B cell (primary cell): Measurements from ENCODE around the gene MUC21. TPM values are rescaled to one million over a fixed set of nuclear protein-coding genes. Genes with fewer than 3 reads are reported as not detected.

Experiments used
- ATAC-seq: fragments of 200-7000 bp; cut with Tn5 transposase; one replicate; pipeline ENCODE4 v1.10.0; 2021; ENCODE audit warnings: low read depth, mild to moderate bottlenecking, moderate number of reproducible peaks, moderate library complexity
- CTCF ChIA-PET: fragments of 350-600 bp; sonication (Branson Sonifier 250); formaldehyde crosslinking; loops from one replicate; lab custom pipeline; 2021; ENCODE audit warnings: antibody characterized with exemption, inconsistent platforms; lab: Charles Lee
- POLR2A ChIA-PET: fragments of 350-600 bp; sonication (Branson Sonifier 250); formaldehyde crosslinking; loops from one replicate; lab custom pipeline; 2021; ENCODE audit warnings: antibody characterized with exemption; lab: Charles Lee
- DNase-seq: peaks from one replicate; pipeline ENCODE4 v3.0.0; 2013
- H2AFZ ChIP-seq: 2 replicates; pipeline ENCODE4 v1.6.1; 2012; ENCODE audit warnings: mild to moderate bottlenecking, low read depth, low read length; ENCODE audit not compliant: insufficient read depth, poor library complexity, severe bottlenecking
- H3K27ac ChIP-seq, 2 donors: 1 replicate in 1 of 2; 2 replicates in 1 of 2; pipeline ENCODE4 v1.5.1; 2012 to 2013; ENCODE audit warnings: low read length in 2 of 2, mild to moderate bottlenecking in 2 of 2, moderate library complexity in 1 of 2
- H3K27me3 ChIP-seq, 4 experiments: fragments of 200-600 bp in 1 of 4; sonication (generic) in 1 of 4; replicated peaks in 1 of 4; 1 replicate in 2 of 4; 2 replicates in 2 of 4; pipeline versions ENCODE4 v1.6.1 to v1.7.0; 2013 to 2016; ENCODE audit warnings: low read length in 3 of 4, mild to moderate bottlenecking in 2 of 4, mixed read lengths in 1 of 4, moderate library complexity in 1 of 4; ENCODE audit not compliant: insufficient read depth in 4 of 4, control insufficient read depth in 3 of 4; ENCODE audit errors: control extremely low read depth in 1 of 4
- H3K36me3 ChIP-seq, 2 experiments: replicated peaks in 1 of 2; 1 replicate in 1 of 2; 2 replicates in 1 of 2; pipeline versions ENCODE4 v1.6.1 to v1.7.1; 2013; ENCODE audit warnings: low read length in 1 of 2; ENCODE audit not compliant: insufficient read depth in 2 of 2, control insufficient read depth in 1 of 2; ENCODE audit errors: control extremely low read depth in 1 of 2, extremely low read depth in 1 of 2
- H3K4me1 ChIP-seq, 2 donors: fragments of 200-600 bp in 1 of 2; sonication (generic) in 1 of 2; 1 replicate in 1 of 2; 2 replicates in 1 of 2; pipeline versions ENCODE4 v1.5.1 to v1.6.1; 2013 to 2017; ENCODE audit warnings: low read length in 2 of 2; ENCODE audit not compliant: control insufficient read depth in 2 of 2, insufficient read depth in 2 of 2
- H3K4me2 ChIP-seq: replicated peaks from 2 replicates; pipeline ENCODE3; 2012; ENCODE audit warnings: mild to moderate bottlenecking, low read depth, low read length; ENCODE audit not compliant: poor library complexity, severe bottlenecking
- H3K4me3 ChIP-seq, 5 experiments: fragments of 200-600 bp in 1 of 5; sonication (generic) in 1 of 5; 1 replicate in 3 of 5; 2 replicates in 2 of 5; pipeline versions ENCODE4 v1.5.1 to v1.7.0; 2011 to 2016; ENCODE audit warnings: low read length in 4 of 5, mild to moderate bottlenecking in 4 of 5, low read depth in 2 of 5, control low read depth in 1 of 5, moderate library complexity in 1 of 5; ENCODE audit not compliant: insufficient read depth in 1 of 5; ENCODE audit errors: control extremely low read depth in 1 of 5, extremely low read depth in 1 of 5
- H3K79me2 ChIP-seq: fragments of 200-600 bp; sonication (generic); one replicate; pipeline ENCODE4 v1.6.0; 2016; ENCODE audit warnings: low read length; ENCODE audit not compliant: control insufficient read depth, insufficient read depth
- H3K9ac ChIP-seq: fragments of 200-600 bp; sonication (generic); 2 replicates; pipeline ENCODE4 v1.6.1; 2017; ENCODE audit warnings: mild to moderate bottlenecking, low read length, moderate library complexity
- H3K9me3 ChIP-seq, 3 donors: one replicate each; pipeline versions ENCODE4 v1.6.1 to v1.7.1; 2013; ENCODE audit warnings: low read length in 2 of 3; ENCODE audit not compliant: control insufficient read depth in 2 of 3, insufficient read depth in 1 of 3; ENCODE audit errors: control extremely low read depth in 1 of 3
- H4K20me1 ChIP-seq: 2 replicates; pipeline ENCODE4 v1.6.0; 2012; ENCODE audit warnings: mild to moderate bottlenecking, low read length; ENCODE audit not compliant: insufficient read depth, control insufficient read depth, poor library complexity, severe bottlenecking
- H3K27ac Mint-ChIP-seq: one replicate; pipeline ENCODE4 v1.8.0; 2021; ENCODE audit warnings: mixed read lengths
- H3K27me3 Mint-ChIP-seq: one replicate; pipeline ENCODE4 v1.8.0; 2021; ENCODE audit warnings: mixed read lengths
- H3K4me1 Mint-ChIP-seq: one replicate; pipeline ENCODE4 v1.8.0; 2021; ENCODE audit warnings: mixed read lengths
- H3K4me3 Mint-ChIP-seq: one replicate; pipeline ENCODE4 v1.8.0; 2021; ENCODE audit warnings: mixed read lengths
- H3K9me3 Mint-ChIP-seq: one replicate; pipeline ENCODE4 v1.8.0; 2022; ENCODE audit warnings: mixed read lengths; ENCODE audit not compliant: insufficient read depth
- EZH2 ChIP-seq: IDR thresholded peaks from 2 replicates; pipeline ENCODE4 v1.6.1; 2012; ENCODE audit warnings: borderline replicate concordance, low read depth, mild to moderate bottlenecking, moderate library complexity, low read length; ENCODE audit not compliant: insufficient read depth, poor library complexity, severe bottlenecking
- WGBS: methylation state at CpG from one replicate; pipeline ENCODE4 v1.1.5; 2013; ENCODE audit warnings: missing lambda C conversion rate; ENCODE audit not compliant: insufficient coverage; 5-methylcytosine and 5-hydroxymethylcytosine counted together
- intact Hi-C: fragments of 100-400 bp; cut with micrococcal nuclease; formaldehyde crosslinking; loops from one replicate; pipeline ENCODE4 v1.10.0; 2022
- polyA plus RNA-seq: library from polyadenylated mRNA; depleted of rRNA; stranded (reverse); fragments of >200 nt; gene quantifications from 2 replicates; pipeline ENCODE4 v1.2.3, GENCODE V29; 2012
- total RNA-seq, 2 donors: library from RNA; stranded (reverse); fragments of 120-200 nt in 1 of 2; gene quantifications; 1 replicate in 1 of 2; 2 replicates in 1 of 2; pipeline versions ENCODE4 v1.2.3 to v1.2.4, GENCODE V29; 2013 to 2022
- TF ChIP-seq, protein P1 (sequence below): fragments of 200-600 bp; IDR thresholded peaks from one replicate; pipeline ENCODE4 v1.8.0; 2022; ENCODE audit warnings: antibody characterized with exemption, mild to moderate bottlenecking

Gene MUC21
- total and polyA plus RNA-seq, 2 donors (not counting 1 experiment from before 2014, with no cell fraction given) = not detected

DNA sequence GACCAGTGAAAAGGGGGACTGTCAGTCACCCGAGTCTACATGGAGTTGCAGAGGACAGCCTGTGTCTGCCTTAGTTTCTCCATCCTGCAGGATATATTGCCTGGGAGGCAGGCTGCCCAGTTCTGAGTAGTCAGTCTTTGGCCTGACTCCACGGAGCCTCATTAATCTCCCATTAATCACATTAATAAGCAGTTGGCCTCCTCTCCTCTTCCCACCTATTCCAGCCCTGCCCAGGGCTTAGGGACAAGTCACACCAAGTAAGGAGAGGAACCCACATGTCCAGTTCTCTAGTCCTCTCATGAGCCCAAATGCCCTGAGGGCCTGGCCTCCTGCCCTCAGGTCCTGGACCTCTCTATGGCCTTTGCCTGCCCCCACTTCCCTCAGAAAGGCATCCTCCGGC lies 44.0 kb upstream of the MUC21 start:
- Mint-ChIP-seq H3K27me3 (peaks cover 52% of the 10 kb centered on the region), H3K27ac (no peak overlapping the region), H3K4me3 (no peak overlapping the region), H3K4me1 (no peaks in the 10 kb centered on the region), H3K9me3 (no peaks in the 10 kb centered on the region)
- no peaks in the 10 kb centered on the region for H4K20me1 ChIP-seq
- no peak overlapping the region for H3K4me3 ChIP-seq
- no peaks in the 10 kb centered on the region for H3K4me1 ChIP-seq
- ATAC-seq (no peak), DNase-seq (no peak)
- CTCF ChIA-PET = no interaction called here
- H3K4me2 ChIP-seq = no peak overlapping the region
- no peak overlapping the region for H2AFZ ChIP-seq
- no peak overlapping the region for H3K27ac ChIP-seq
- H3K79me2 ChIP-seq = no peaks in the 10 kb centered on the region
- intact Hi-C loops = no loop called here
- H3K9ac ChIP-seq = no peak overlapping the region
- H3K36me3 ChIP-seq = no peaks in the 10 kb centered on the region
- TF ChIP-seq, protein P1, sequence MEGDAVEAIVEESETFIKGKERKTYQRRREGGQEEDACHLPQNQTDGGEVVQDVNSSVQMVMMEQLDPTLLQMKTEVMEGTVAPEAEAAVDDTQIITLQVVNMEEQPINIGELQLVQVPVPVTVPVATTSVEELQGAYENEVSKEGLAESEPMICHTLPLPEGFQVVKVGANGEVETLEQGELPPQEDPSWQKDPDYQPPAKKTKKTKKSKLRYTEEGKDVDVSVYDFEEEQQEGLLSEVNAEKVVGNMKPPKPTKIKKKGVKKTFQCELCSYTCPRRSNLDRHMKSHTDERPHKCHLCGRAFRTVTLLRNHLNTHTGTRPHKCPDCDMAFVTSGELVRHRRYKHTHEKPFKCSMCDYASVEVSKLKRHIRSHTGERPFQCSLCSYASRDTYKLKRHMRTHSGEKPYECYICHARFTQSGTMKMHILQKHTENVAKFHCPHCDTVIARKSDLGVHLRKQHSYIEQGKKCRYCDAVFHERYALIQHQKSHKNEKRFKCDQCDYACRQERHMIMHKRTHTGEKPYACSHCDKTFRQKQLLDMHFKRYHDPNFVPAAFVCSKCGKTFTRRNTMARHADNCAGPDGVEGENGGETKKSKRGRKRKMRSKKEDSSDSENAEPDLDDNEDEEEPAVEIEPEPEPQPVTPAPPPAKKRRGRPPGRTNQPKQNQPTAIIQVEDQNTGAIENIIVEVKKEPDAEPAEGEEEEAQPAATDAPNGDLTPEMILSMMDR = no peak
- TF ChIP-seq EZH2 = no peak
- 89% methylated on average over 2 of the region's 3 CpGs for WGBS
- H3K27me3 ChIP-seq = peaks cover 0 to 49% (median 16%) of the 10 kb centered on the region in 4 experiments
- no peaks in the 10 kb centered on the region for H3K9me3 ChIP-seq
- POLR2A ChIA-PET = no interaction called here

GRCh38 chr6:30940361-30940986 lies 43.0 kb upstream of the MUC21 start, which contains the start of gene MUCL3:
MUCL3 (plus strand) TSS chr6:30940973; CDS start chr6:30941000, 27 bp downstream.
- peaks cover 48% of the 10 kb centered on the region for H3K27me3 Mint-ChIP-seq
- CTCF ChIA-PET = interaction anchor here (0.6 to 1.7 kb wide), 2 partner anchors 15 to 129 kb away, joined by 3 read pairs; no protein-coding TSS in a partner anchor
- no peak for ATAC-seq

More at GRCh38 chr6:30940361-30940986, 43.0 kb upstream of the MUC21 start, which contains the start of gene MUCL3:
- POLR2A ChIA-PET = no interaction called here
- Histone ChIP-seq H3K4me1 (no peaks in the 10 kb centered on the region), H3K4me2 (no peak within 1 kb of the TSS), H3K36me3 (no peaks in the 10 kb centered on the region), H3K27ac (no peak within 1 kb of the TSS), H3K9me3 (no peaks in the 10 kb centered on the region), H3K9ac (no peak within 1 kb of the TSS), H2AFZ (no peak within 1 kb of the TSS), H4K20me1 (no peaks in the 10 kb centered on the region), H3K4me3 (no peak within 1 kb of the TSS), H3K27me3 (peaks cover 0 to 55% (median 18%) of the 10 kb centered on the region in 4 experiments), H3K79me2 (no peaks in the 10 kb centered on the region)
- intact Hi-C loops = no loop called here
- TF ChIP-seq, protein P1 = no peak
- TF ChIP-seq EZH2 = no peak
- Mint-ChIP-seq H3K9me3 (no peaks in the 10 kb centered on the region), H3K27ac (no peak within 1 kb of the TSS), H3K4me3 (no peak within 1 kb of the TSS), H3K4me1 (no peaks in the 10 kb centered on the region)
- no peak for DNase-seq
- WGBS = 50% methylated on average over 5 of the region's 16 CpGs
